ENCODE results near the gene PIP4K2B.

- TF ChIP-seq EZH2phosphoT487 (IDR thresholded peaks at IDR 0.05; ENCODE audit: borderline replicate concordance, low read depth, low read length), result no peak
- TF ChIP-seq CTCF (conservative IDR thresholded peaks at IDR 0.05; ENCODE audit: low read length), result no peak
Observed at GRCh38 chr17:38716368-38717005, 82.9 kb downstream of the PIP4K2B start.

Data from OCI-LY7 (cell line).